SIG-M5 treated with dmso at 0.1 percent for 504 hours (cell line): ENCODE results near the gene RNF157.
"Not testable (repeated sequence)": the region's sequence is repeated elsewhere in the genome, so short reads cannot be mapped to it uniquely, and the experiment has no call there.

Experiments used
- DNase-seq: peaks from one replicate; lab custom pipeline; 2025; ENCODE audit not compliant: unreplicated experiment; lab: John Stamatoyannopoulos, UW

The RNF157 gene

DNA sequence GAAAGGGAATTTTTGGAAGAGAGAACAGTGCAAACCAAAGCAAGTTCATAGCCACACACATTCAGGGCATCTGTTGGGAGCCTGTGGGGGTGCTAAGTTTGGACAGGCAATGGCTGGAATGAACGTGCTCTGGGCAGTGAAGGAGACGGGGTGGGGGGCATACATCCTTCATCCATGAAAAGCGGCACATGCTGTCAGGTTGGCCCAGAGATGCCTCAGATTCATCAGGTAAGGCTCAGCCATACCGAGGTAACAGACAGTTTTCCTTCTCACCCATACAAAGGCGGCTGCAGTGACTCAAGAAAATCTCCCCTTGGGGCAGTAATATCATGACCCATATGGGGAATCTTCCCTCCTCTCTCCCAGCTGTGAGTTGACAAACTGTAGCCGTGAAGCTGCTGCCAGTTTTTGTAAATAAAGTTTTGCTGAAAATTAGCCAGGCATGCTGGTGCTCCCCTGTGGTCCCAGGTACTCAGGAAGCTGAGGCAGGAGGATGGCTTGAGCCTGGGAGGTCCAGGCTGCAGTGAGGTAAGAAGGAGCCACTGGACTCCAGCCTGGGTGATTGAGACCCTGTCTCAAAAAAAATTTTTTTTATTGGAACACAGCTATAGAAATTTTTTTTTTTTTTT is 15.6 kb upstream of the RNF157 start:
- DNase-seq, result no peak

DNA sequence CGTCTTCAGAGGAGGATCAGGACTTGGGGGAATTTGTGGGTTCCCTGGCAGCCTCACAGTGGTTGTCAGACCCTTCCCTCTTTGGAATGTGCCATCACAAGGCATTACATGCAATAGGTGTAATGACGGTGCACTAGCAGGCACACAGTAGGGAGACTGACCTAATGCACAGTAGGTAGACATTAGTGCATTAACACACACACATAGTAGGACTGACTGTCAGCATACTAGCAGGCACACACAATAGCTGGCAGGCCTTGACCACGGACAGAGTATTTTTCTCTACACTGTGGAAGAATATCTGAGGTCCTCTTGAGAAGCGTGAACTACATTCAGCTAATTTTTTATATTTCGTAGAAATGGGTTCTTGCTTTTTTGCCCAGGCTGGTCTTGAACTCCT is 14.0 kb upstream of the RNF157 start:
- DNase-seq, result no peak

DNA sequence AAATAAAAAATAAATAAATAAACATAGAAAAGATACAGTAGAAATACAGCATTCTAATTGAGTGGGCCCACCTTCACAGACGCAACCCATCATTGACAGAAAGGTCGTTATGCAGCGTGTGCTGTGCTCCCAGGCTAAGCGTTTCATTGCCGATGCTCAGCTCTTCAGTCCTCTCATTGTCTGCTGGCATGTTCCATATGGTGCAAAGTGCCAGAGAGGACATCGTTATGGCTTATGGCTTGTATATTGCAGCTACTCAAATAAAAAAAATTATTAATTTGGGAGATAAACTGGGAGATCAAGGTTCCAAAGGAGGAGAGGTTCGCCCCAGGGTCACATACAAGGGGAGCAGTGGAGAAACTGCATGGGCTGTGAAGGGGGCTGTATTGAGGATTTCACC is 13.5 kb upstream of the RNF157 start:
- no peak for DNase-seq

DNA sequence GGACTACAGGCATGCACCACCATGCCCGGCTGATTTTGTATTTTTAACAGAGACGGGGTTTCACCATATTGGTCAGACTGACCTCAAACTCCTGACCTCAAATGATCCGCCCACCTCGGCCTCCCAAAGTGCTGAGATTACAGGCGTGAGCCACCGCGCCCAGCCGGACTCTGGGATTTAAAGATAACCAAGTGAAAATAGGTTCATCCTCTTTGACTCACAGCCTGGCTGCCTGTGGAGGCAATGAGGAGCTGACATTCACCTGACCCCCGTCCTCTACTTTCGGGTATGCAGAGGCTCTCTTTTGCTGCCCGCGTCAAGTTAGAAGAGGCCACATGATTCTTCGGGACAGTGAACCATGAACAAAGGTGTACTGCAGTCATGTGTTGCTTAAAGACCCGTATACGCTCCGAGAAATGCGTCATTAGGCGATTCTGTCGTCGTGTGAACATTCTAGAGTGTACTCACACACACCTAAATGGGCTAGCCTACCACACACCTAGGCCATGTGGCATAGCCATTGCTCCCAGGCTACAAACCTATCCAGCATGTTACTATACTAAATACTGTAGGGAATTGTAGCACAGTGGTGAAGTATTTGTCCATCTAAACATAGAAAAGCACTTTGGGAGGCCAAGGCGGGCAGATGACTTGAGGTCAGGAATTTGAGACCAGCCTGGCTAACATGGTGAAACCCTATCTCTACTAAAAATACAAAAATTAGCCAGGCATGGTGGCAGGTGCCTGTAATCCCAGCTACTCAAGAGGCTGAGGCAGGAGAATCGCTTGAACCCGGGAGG is 12.9 kb upstream of the RNF157 start:
- not testable (repeated sequence) for DNase-seq

DNA sequence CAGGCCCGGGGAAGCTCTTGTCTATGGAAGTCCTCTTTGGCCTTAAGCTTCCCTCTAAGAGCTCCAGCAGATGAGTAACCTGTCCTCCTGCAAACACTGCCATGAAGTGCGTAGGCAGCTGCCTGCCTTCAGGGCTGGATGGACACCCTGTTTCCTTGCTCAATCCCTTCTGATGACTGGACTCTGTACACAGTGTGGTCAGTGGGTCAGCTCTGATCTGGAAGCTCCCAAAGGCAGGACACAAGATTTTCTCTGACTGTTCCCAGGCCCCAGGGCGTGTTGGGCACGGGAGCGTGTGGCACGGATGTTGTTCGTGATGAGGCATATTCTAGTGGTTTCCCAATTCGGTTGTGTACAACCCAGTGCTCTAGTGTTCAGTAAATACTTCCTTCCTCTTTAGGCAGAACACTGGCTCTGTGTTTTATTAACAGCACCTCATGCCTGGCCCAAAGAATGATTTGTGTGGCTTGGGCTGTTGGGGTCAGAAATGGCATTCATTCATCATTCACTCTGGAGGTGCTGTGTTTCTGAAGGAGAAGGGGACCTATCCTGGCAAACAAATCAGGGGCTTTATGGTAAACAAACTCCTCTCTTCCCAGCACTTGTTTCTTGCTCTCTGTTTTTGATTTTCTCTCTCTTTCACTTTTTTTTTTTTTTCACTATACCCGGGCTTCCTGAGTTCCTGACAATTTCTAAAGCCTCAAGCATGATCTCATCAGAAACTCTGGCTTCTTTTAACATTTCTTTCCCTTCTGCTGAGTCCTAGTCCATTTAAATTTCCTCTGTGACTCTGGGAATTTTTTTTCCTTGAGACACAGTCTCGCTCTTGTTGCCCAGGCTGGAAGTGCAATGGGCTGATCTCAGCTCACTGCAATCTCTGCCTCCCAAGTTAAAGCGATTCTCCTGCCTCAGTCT is 12.0 kb upstream of the RNF157 start:
- peak; percentile 94 for DNase-seq

DNA sequence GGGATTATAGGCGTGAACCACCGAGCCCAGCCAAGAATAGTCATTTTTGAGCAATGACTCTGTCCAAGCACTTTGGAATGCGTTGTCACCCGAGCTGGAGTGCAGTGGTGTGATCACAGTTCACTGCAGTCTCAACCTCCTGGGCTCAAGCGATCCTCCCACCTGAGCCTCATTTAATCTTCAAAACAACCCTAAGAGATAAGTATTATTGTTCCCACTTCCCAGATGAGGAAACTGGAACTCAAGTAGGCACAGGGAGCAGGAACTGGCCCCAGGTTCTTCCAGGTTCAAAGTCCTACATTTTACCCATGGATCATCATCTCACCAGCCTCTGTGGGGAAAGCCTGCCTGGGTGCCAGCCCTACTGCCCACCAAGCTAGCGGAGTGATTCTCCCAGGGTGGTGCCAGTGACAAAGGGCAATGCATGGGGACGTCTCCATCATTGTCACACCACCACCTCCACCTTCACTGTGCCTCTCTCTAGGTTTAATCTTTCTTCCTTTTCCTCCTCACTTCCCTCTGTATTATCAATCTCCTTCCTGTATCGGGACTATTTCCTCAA is 11.3 kb upstream of the RNF157 start:
- no peak for DNase-seq

DNA sequence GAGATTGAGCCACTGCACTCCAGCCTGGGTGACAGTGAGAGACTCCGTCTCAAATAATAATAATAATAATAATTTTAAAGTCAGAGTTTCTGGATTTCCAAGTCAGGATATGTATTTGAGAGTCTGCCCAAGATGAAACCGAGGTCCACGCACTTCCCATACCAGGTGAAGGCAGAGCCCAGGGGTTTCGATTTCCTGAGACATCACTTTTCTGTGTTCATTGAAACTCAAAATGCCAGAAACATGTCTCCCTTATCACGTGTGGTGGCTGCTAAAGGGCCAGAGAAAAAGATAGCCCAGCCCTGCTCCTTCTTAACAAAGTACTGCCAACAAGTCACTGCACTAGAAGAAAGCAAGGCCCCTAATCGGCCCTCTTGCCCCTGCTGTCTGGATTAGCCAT is 9.8 kb upstream of the RNF157 start:
- no peak for DNase-seq

DNA sequence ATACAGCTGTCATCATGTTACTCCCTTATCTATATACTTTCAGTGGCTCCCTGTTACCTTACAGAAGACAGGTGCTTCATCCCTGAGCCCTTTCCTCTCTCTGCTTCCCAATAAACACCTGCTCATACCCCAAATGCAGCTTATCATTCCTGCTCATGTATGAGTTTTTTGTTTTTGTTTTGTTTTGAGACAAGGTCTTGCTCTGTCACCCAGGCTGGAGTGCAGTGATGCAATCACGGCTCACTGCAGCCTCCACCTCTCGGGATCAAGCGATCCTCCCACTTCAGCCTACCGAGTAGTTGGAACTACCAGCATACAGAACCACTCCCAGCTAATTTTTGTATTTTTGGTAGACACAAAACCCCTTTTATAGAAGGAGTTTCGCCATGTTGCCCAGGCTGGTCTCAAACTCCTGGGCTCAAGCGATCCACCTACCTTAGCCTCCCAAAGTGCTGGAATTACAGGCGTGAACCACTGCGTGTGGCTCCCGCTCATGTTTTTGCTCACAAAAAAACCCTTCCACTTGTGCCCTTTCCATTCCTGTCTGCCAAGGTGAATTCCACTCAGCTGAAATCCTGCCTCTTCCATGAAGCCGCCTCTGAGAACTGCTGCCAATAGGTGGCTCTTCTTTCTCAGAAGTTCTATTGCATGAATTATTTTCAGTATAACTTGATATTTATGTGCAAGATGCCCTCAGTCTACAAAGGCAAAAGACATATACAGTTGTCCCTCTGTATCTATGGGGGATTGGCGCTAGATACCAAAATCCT is 7.9 kb upstream of the RNF157 start:
- DNase-seq, result no peak

DNA sequence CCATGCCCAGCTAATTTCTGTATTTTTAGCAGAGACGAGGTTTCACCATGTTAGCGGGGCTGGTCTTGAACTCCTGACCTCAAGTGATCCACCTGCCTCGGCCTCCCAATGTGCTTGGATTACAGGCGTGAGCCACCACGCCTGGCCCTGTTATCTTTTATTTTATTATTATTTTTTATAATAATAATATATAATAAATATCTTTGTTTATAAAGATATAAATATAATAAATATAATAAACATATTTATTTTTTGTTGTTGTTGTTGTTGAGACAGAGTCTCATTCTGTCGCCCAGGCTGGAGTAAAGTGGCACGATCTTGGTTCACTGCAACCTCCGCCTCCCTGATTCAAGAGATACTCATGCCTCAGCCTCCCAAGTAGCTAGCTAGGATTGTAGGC is 7.0 kb upstream of the RNF157 start:
- DNase-seq, result no peak

DNA sequence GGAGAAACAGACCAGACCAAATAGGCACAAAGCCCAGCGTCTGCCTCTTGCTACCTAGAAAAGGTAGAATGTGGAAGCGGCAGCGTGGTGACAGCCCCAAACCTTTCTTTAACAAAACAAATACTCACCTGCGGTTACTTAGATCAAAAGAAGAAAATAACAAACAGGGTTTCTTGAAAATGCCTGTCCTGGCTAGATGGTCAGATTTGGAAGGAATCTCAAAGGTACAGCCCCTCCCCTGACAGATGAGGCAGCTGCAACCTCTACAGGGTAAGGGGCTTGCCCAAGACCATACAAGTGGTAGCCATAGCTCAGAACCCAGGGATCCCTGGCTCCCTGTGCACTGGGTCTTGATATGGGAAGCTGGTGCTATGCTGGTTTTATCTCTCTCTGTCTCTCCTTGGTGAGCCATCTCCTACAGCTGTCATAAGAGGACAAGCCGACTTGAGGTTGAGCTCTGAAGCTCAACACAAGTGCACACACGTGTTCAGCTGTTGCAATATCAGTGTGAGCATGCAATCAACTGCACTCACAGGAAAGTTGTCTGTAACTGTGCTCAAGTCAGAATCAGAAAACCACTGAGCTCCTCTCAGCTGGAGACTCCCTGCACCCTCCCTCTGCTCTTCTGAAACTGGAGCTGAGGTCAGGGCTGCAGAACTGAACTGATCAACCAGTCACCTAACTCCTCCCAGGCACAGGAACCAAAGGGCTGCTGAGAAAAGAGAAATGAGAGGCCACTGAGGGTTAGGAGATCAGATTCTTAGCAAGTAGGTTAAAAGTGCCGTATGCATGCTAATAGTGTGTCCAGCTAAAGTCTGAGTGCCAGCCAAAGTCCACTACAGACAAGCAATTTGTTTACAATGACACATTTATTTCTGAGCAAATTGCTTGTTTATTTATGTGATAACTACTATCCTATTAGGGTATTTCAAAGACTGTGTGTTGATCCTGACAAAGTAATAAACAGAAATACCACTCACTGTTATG is 6.1 kb upstream of the RNF157 start:
- peak; percentile 99 for DNase-seq

DNA sequence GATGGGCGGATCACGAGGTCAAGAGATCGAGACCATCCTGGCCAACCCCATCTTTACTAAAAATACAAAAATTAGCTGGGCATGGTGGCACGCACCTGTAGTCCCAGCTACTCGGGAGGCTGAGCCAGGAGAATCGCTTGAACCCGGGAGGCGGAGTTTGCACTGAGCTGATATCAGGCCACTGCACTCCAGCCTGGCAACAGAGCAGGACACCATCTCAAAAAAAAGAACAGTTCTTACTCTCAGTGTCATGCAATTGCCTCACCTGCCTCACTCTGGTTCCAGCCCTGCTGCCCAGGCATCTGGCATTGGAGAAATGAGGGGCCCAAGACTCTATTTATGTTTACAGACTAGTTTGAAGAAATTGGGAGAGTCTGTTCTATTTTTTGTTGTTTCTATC is 4.4 kb upstream of the RNF157 start:
- DNase-seq, result not testable (repeated sequence)

DNA sequence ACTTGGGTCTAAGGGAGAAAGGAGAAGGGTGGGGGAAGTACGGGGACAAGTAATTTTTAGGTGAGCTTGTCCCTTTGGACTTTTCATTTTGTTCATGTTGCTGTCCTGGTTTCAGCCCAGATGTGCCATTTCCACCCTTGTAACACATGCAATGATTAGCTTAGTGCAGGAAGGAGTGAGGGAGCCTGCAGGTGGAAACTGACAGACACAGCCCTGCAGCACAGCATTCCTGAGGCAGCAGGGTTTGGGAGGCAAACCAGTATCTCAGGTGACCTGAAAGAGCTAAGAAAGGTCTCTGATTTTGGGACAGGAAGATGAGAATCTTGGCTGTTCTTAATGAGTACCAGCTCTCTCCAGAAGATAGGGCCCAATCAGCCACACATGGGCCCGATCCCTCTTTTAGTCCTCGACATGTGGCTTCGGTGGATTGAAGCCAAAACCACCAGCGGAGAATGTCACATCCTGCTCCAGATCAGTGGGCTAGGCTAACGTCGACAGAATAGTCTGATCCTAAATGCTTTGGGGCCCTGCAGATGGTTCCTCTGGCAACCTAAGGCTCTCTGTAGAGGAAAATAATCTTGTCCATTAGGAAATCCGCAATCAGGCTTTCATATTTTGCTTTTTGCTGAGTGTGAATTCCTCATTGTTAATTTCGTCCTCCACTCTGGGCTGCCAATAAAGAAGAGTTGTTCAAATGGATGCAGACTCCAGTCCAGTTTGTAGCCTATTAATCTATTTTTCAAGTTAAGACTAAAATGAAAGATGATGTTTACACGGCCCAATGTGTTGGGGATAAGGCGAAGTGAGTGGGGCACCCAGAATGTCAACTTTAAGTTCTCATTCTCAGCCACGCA is 3.8 kb upstream of the RNF157 start:
- no peak for DNase-seq

DNA sequence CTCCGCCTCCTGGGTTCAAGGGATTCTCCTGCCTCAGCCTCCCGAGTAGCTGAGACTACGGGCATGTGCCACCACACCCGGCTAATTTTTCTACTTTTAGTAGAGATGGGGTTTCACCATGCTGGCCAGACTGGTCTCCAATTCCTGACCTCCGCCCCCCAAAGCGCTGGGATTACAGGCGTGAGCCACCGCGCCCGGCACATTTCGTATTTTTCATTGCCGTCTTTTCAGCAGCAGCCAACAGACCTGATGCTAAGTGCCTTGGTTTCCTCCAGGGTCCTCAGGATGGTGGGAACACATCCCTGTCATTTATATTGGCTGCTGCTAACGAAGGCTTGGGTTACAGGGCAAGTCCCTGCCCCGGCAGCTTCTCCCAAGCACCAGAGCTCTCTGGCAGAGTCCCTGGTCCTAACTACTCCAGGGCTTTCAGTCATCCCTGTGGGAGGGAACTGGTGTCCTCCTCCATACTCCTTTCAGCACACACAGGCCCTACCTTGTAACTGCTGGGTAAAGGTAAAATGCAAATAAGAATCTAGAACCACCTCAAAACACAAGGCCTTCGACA is 1.5 kb upstream of the RNF157 start:
- no peak for DNase-seq

DNA sequence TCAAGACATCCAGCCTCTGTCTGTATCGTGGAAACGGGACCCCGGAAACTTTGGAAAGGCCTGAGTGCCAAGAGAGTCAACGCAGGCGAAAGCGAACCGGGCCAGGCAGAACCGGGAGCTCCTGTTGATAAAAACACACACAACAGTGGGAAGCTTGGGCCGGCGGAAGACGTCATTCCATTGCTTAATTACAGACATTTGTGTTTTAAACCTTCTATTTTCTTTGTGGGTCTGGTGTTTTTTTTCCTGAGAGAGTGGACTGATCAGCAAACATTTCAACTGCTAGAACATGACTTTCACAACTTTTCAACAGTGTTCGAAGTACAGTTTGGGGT is 878 bp upstream of the RNF157 start:
- no peak for DNase-seq

DNA sequence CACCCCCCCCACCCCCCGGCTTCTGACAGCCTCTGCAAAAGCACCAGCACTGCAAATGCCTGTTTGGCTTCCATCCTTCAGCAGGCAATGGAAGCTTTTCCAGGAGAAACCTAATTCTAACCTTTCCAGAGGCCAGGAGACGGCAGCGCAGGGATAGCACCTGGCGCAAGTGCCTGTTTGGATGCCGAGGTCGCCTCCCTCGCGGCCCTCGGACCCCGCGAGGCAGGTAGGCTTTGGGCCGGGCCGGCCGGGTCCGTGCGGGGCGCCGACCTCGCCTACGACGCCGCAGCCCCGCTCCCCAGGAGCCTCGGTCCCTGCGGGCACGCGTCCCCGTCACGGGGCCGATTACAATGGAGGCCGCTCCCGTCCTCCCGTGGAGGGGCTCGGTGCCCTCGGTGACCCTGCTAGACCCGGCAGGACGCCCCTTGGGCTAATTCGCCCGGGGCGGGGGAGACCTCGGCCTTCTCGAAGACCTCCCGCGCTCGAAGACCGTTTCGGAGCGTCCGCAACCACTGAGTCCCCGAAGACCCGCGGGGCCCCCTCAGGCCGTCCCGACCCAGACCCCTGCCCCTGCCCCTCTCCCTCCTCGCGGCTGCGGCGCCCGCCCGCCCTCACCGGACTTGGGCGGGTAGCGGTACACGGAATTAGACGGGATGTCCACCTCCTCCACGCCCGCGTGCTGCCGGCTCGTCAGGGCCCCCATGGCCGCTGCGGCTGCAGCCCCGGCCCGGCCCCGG is 587 bp downstream of the RNF157 start:
- no peak for DNase-seq

DNA sequence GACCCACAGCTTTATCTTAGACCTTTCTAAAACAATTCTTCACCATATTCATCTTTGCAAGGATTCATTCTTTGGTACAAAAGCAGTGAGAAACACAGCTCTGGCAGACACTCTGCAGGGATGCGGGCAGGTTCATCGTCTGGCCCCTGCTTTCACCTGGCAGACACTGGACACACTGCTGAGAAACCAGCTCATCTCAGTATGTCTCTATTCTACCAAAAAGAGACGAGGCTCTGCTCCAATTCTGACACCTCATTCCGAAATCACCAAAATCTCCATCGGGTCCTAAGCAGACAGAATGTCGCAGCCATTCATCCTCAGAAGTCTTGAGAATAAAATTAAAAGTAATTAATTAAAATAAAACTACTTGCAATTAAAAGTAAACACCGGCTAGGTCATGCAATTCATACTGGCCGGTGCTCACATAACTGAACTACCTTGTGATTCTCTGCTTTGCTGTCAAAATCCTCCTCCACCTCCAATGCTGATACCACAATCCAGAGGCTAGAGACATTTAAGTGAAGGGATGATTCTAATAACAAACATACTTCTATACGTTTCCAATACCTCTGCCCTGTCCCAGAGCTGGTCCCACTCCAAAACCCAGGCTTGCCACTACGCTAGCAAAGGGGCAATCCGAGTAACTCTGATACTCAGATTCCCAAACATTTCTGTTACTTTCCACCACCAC is 1.3 kb downstream of the RNF157 start:
- no peak for DNase-seq

DNA sequence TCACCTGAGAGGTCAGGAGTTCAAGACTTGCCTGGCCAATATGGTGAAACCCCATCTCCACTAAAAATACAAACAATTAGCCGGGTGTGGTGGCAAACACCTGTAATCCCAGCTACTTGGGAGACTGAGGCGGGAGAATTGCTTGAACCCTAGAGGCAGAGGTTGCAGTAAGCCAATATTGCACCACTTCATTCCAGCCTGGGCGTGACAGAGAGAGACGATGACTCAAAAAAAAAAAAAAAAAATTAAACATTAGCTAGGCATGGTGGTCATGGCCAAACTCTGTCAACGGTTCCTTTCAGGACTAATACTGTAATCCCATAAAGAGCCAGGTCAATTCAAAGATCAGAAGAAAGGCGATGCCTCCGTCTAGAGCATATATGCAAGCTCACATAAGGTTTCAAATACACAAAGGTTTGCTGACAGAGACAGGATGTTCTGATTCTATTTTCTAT is 2.4 kb downstream of the RNF157 start:
- DNase-seq, result no peak
